ENCODE results near the gene IQCF6.

The IQCF6 gene

DNA sequence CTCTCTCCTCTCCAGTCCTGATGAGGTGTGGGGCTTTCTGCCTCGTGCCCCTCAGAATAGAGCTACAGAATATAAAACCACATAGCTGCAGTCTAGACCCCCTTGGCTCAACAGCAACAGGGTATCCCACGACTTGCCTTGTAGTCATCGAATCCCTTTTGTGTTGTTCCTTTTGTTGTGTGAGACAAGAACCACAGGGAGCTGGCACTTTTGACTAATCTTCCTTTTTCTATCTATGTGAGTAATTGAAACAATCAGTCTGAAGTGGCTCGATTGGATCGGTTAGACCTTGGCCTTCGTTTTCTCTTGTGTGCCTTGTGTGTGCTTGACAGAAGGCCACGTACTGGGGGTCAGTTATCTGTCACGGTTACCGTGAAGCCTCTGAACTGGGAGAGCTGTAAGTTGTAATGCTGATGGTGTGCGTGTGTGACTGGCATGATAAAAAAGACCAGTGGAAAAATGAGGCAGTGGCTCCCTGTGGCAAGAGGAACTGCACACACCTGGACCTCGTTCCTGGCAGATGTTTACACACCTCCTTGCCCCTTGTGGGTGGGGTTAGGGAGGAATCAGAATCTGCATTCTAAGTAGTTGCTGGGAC is 23.2 kb upstream of the IQCF6 start:
- no peak for DNase-seq (ENCODE audit: low read depth)
- no peak for TF ChIP-seq MYC (IDR thresholded peaks at IDR 0.05; ENCODE audit: low read depth, low read length)
- TF ChIP-seq, protein P1, sequence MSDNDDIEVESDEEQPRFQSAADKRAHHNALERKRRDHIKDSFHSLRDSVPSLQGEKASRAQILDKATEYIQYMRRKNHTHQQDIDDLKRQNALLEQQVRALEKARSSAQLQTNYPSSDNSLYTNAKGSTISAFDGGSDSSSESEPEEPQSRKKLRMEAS (IDR thresholded peaks at IDR 0.05; ENCODE audit: low read depth, low read length): no peak
- TF ChIP-seq POLR2A (IDR thresholded peaks at IDR 0.05; ENCODE audit: extremely low read depth, insufficient read length): no peak
- H3K4me3 ChIP-seq (ENCODE audit: low read depth, low read length): no peak overlapping the region

GRCh38 chr3:51800750-51801125 is 21.7 kb upstream of the IQCF6 start:
- no peak for DNase-seq (ENCODE audit: low read depth)
- H3K4me3 ChIP-seq (ENCODE audit: low read depth, low read length): no peak overlapping the region
- TF ChIP-seq, protein P2, sequence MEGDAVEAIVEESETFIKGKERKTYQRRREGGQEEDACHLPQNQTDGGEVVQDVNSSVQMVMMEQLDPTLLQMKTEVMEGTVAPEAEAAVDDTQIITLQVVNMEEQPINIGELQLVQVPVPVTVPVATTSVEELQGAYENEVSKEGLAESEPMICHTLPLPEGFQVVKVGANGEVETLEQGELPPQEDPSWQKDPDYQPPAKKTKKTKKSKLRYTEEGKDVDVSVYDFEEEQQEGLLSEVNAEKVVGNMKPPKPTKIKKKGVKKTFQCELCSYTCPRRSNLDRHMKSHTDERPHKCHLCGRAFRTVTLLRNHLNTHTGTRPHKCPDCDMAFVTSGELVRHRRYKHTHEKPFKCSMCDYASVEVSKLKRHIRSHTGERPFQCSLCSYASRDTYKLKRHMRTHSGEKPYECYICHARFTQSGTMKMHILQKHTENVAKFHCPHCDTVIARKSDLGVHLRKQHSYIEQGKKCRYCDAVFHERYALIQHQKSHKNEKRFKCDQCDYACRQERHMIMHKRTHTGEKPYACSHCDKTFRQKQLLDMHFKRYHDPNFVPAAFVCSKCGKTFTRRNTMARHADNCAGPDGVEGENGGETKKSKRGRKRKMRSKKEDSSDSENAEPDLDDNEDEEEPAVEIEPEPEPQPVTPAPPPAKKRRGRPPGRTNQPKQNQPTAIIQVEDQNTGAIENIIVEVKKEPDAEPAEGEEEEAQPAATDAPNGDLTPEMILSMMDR (IDR thresholded peaks at IDR 0.05; ENCODE audit: low read depth, low read length): no peak
- TF ChIP-seq MYC (IDR thresholded peaks at IDR 0.05; ENCODE audit: low read depth, low read length): no peak
- no peak for TF ChIP-seq POLR2A (IDR thresholded peaks at IDR 0.05; ENCODE audit: extremely low read depth, insufficient read length)
- TF ChIP-seq, protein P1 (IDR thresholded peaks at IDR 0.05; ENCODE audit: low read depth, low read length): no peak

GRCh38 chr3:51799879-51800749 is 21.1 kb upstream of the IQCF6 start:
- TF ChIP-seq MYC (IDR thresholded peaks at IDR 0.05; ENCODE audit: low read depth, low read length): no peak
- TF ChIP-seq, protein P2 (IDR thresholded peaks at IDR 0.05; ENCODE audit: low read depth, low read length): peak; percentile 66
- no peak overlapping the region for H3K4me3 ChIP-seq (ENCODE audit: low read depth, low read length)
- peak; percentile 64 for DNase-seq (ENCODE audit: low read depth)

DNA sequence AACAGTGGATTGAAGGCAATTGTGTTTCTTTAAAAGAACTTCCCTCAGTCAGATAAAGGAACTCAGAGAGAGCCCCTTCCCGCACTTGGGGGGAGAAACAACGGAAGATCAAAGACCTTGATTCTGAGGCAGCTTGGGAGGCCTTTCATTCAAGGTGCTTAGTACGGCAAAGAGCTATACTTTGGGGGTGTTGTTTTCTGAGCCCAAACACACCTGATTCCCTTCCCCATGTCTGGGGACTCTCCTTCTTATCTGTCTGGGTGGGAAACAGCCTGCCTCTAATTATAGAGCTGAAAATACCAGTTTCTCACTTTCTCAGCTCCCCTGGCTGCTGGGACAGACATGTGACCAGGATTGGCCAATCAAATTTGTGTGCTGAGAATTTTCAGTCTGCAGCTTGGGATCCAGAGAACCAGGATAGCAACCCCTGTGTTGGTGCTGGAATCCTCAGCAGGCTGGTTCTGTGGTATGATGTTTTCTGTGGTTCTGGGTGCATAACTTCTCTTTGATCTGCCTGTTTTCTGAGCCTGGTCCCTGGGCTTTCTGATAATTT is 19.4 kb upstream of the IQCF6 start:
- DNase-seq (ENCODE audit: low read depth): no peak
- TF ChIP-seq, protein P1 (IDR thresholded peaks at IDR 0.05; ENCODE audit: low read depth, low read length): no peak
- TF ChIP-seq, protein P2 (IDR thresholded peaks at IDR 0.05; ENCODE audit: low read depth, low read length): no peak
- TF ChIP-seq MYC (IDR thresholded peaks at IDR 0.05; ENCODE audit: low read depth, low read length) (no peak), POLR2A (IDR thresholded peaks at IDR 0.05; ENCODE audit: extremely low read depth, insufficient read length) (no peak)
- H3K4me3 ChIP-seq (ENCODE audit: low read depth, low read length): no peak overlapping the region

DNA sequence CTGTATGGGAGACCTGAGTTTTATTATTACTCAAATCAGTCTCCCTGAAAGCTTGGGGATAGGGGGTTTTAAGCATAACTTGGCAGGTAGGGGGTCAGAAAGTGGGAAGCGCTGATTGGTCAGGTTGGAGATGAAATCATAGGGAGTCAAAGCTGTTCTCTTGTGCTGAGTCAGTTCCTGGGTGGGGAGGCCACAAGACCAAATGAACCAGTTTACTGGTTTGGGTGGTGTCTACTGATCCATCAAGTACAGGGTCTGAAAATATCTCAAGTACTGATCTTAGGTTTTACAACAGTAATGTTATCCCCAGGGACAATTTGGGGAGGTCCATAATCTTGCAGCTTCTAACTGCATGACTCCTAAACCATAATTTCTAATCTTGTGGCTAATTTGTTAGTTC is 17.8 kb upstream of the IQCF6 start:
- TF ChIP-seq, protein P1 (IDR thresholded peaks at IDR 0.05; ENCODE audit: low read depth, low read length): no peak
- no peak for TF ChIP-seq POLR2A (IDR thresholded peaks at IDR 0.05; ENCODE audit: extremely low read depth, insufficient read length)
- no peak for TF ChIP-seq MYC (IDR thresholded peaks at IDR 0.05; ENCODE audit: low read depth, low read length)
- TF ChIP-seq, protein P2 (IDR thresholded peaks at IDR 0.05; ENCODE audit: low read depth, low read length): no peak
- peak; percentile 37 for DNase-seq (ENCODE audit: low read depth)
- H3K4me3 ChIP-seq (ENCODE audit: low read depth, low read length): no peak overlapping the region

- TF ChIP-seq MYC (IDR thresholded peaks at IDR 0.05; ENCODE audit: low read depth, low read length) (no peak), POLR2A (IDR thresholded peaks at IDR 0.05; ENCODE audit: extremely low read depth, insufficient read length) (no peak)
- TF ChIP-seq, protein P2 (IDR thresholded peaks at IDR 0.05; ENCODE audit: low read depth, low read length): no peak
- TF ChIP-seq, protein P1 (IDR thresholded peaks at IDR 0.05; ENCODE audit: low read depth, low read length): no peak
Observed at GRCh38 chr3:51794206-51794605, 15.2 kb upstream of the IQCF6 start.

More at GRCh38 chr3:51794206-51794605, 15.2 kb upstream of the IQCF6 start:
- DNase-seq (ENCODE audit: low read depth): no peak
- no peak overlapping the region for H3K4me3 ChIP-seq (ENCODE audit: low read depth, low read length)

Measured in NB4 (cell line).